Activated T-cell treated with anti-CD3 and anti-CD28 coated beads for 1 hour (primary cell): ENCODE measurements around the gene RNF169.

Experiments
- DNase-seq: peaks from one replicate; pipeline ENCODE4 v3.0.0-alpha.2; 2020; ENCODE audit warnings: low read depth

The RNF169 gene

DNA sequence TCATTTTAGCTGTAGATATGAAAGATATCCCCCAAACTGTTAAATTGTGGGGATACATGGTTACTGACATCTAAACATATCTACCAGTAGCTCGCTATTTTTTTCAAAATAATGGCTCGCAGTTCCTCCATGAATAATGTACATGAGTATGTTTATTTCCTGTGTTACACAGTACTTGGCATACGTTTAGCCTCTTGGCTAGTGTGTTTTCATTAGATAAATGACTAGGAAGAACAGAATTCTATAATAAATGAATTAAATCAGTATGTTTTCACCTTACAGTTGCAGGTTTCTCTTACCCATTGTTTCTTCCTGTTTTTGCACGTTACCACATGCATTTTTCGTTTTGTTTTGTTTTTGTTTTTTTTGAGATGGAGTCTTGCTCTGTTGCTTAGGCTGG is 21.8 kb downstream of the RNF169 start:
- DNase-seq = no peak

DNA sequence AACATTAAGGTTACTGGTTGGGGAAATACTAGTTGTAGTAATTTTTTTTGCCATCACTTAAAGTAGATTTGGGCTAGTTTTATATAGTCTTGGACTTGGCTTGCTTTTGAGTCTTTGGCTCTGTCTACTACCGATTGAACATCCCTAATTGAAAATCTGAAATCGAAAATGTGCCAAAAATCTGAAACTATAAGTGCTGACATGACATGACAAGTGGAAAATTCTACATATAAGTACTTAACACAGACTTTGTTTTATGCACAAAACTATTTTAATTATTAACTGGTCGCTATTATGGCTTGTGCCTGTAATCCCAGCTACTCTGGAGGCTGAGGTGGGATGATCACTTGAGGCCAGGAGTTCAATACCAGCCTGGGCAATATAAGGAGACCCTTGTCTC is 22.5 kb downstream of the RNF169 start:
- DNase-seq = no peak

GRCh38 chr11:74773476-74773875 is 24.8 kb downstream of the RNF169 start:
- DNase-seq = no peak

- DNase-seq = no peak
Measured at GRCh38 chr11:74775762-74776161, 27.1 kb downstream of the RNF169 start.

DNA sequence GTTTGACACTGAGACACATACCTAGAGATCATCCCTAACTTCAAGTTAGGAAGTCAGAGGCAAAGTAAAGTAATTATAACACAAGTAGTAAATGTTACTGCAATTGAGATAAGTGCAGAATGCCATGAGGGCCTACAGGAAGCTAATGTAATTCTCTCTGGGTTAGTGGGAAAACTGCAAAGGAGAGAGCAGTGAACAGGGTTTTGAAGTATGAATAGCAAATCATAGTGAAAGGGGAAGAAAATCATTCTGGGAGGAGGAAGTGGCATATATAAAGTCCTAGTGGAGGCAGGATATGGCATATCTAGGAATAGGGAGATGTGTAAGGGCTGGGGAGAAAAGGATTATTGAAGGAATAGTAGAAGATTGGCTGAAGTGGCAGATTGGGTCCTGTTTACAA is 27.9 kb downstream of the RNF169 start:
- DNase-seq = no peak

- no peak for DNase-seq
Measured at GRCh38 chr11:74777038-74777437, 28.4 kb downstream of the RNF169 start.

- DNase-seq = no peak
Measured at GRCh38 chr11:74777877-74778276, 29.2 kb downstream of the RNF169 start.

- DNase-seq = no peak
Measured at GRCh38 chr11:74778581-74778980, 29.9 kb downstream of the RNF169 start.

GRCh38 chr11:74780248-74781005 is 31.8 kb downstream of the RNF169 start:
- DNase-seq = no peak

DNA sequence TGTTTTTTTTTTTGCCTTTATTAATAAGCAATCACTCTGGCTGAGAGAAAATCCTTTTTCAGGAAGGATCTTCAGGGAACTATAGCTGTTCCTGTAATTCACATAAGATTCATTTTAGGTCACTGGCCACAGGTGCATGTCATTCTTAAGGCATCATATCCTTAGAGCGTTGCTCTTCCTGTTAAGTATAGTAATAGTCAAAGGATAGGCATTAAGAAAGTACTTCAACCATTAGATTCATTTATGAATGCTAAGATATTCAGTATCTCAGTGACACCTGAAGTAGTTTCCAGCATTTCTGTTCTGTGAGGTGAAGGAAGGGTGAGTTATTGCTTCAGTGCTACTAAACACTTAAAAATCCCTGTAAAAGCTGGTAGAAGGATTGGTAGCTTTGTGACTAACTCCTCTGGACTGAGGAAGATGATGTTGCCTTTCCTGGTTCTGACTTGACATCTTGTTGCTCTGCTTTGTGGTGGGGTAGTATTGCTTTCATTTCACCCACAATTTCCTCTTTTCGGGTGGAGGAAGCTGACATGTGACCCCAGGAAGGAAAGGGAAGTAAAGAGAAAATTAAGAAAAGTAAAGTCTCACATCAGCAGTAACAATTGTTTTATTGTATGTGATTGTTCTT is 34.7 kb downstream of the RNF169 start:
- no peak for DNase-seq

DNA sequence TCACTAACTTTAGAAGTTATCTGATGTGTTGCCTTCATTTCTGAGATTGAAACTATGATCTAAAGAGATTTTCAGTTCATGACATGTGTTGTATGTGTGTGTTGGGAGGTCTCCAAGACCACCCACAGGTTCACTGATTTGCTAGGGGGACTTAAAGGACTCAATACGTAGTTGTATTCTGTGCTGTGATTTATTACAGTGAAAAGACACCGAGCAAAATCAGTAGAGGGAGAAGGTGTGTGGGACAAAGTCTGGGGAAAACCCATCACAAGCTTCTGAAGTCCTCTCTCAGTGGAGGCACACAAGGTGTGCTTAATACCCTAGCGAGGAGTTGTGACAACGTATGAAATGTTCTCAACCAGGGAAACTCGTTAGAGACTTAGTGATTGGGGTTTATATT is 35.6 kb downstream of the RNF169 start:
- no peak for DNase-seq

- no peak for DNase-seq
Measured at GRCh38 chr11:74784726-74785125, 36.1 kb downstream of the RNF169 start.

- DNase-seq = no peak
Measured at GRCh38 chr11:74786574-74786973, 37.9 kb downstream of the RNF169 start.

DNA sequence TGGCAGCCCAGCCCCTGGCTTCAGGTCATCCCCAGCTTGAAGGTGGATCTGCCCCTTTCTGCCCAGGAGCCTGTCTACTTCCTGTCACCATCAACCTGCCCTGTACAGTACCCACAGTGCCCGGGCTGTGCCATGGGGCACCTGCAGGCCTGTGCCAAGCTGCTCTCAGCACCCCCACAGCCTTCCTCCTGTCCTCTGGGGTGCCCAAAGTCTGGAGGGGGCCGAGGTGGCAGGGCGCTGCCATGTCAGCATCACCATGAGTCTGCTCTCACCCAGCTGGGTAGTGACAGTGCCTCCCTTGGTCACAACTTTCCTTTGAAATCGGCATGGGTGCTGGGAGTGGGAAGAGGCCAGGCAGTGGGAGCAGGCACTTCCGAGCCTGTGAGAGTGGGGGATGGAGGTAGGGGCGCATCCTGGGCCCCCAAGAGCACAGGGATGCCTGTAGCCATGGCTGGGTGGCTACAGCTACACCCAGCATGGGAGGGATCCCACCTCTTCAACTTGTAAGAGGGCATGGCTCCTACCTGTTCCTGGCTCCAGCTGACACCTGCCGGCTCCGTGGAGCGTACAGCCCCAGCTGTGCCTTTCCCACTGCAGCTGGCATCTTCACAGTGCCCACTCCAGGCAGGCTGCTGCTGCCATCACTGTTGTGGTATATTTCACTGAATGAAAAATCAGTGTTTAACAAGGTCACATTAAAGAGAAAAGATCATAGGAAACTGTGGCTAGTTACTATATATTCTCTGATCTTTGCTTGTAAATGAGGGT is 42.9 kb downstream of the RNF169 start:
- no peak for DNase-seq

DNA sequence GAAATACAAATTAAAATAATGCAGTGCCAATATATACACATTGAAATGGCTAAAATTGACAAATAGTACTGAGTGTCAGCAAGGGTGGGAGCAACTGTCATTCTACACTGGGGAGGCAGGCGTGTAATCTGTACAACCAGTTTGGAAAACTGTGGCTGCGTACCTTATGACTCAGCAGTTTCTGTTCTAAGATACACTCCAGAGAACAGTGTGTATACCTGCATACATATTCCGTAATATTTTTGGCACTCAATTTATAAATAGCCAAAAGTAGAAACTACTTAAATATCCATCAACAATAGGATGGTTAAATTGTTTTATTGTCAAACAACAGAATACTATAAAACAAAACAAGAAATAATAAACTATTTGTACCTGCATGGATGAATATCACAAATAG is 57.6 kb downstream of the RNF169 start:
- no peak for DNase-seq

GRCh38 chr11:74809801-74810200 is 61.2 kb downstream of the RNF169 start:
- no peak for DNase-seq

GRCh38 chr11:74815966-74816365 is 67.3 kb downstream of the RNF169 start:
- DNase-seq = no peak

DNA sequence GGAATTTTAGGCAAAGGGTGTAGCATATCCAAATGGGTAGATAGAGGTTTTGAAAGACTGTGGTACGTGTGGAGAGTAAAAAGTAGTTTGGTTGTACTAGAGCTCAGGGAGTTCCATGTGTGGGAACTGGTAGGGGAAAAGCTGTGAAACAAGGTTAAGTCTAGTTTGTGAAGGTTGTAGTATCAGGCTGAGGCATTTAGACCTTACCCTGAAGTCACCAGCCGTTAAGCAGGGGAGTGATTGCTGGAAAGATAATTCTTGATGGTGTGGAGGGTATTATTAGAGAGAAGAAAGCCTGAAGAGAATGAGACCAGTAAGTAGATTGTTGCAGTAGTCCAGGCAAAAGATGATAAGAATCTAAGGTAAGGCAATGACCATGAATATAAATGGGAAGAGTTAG is 68.0 kb downstream of the RNF169 start:
- DNase-seq = no peak

- DNase-seq = no peak
Measured at GRCh38 chr11:74818283-74818946, 69.8 kb downstream of the RNF169 start.

DNA sequence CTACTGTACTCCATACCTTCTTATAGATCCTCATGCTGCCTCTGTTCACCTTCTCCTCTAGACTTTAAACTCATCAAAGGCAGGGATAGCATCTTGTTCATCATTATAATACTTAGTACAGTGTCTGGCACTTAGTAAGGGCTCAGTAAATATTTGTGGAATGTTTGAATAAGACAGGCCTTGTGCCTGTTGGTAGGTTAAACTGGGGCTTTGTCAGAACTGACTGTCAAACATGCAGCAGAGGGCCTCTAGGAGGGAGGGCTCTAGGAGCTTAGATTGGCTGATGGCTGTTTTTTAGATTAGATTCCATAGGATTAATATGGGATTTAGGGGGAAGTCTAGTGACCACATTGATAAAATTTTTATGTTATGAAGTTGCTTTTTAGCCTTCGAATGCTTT is 70.8 kb downstream of the RNF169 start:
- DNase-seq = no peak

GRCh38 chr11:74820763-74821162 is 72.1 kb downstream of the RNF169 start:
- no peak for DNase-seq

DNA sequence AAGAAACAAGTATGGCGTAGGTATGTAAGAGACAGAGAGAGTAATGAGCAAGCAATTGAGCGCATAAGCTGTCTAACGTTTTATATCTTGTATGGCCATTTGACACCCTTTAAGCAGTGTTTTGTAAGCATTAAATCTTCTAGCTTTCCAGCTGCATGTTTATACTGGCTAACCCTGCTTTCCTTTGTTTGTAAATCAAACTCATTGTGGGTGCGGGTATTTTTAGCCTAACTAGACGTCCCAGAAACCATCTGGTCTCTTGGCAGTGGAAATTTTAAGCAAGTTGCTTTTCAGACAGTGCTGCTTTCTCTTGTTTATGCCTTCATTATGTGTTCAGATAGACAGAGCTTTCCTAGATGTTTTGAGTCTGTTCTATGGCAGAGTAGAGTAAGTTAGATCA is 73.5 kb downstream of the RNF169 start:
- DNase-seq = no peak
